HEK293 (cell line): ENCODE data around the gene SMIM24.
A peak's percentile ranks its signal among the peaks of the same experiment; 100 is the strongest.

Experiments used
- CTCF ChIA-PET: fragments of 350-600 bp; formaldehyde crosslinking; extraction: SDS; loops from one replicate; lab custom pipeline; 2021; ENCODE audit warnings: antibody characterized with exemption; lab: Yijun Ruan, JAX
- POLR2A ChIA-PET: fragments of 300-600 bp; formaldehyde crosslinking; extraction: SDS; loops from one replicate; lab custom pipeline; 2020; ENCODE audit warnings: antibody characterized with exemption, inconsistent platforms; lab: Yijun Ruan, JAX
- H3K27ac ChIP-seq: fragments of 200-500 bp; sonication (Bioruptor generic); 2 replicates; pipeline ENCODE4 v1.5.1; 2014; ENCODE audit warnings: low read depth, low read length, control low read depth, inconsistent platforms; ENCODE audit errors: extremely low read depth
- H3K36me3 ChIP-seq, 2 experiments: fragments of 200-500 bp in 1 of 2; sonication (Bioruptor generic) in 1 of 2; 1 replicate in 1 of 2; 2 replicates in 1 of 2; pipeline ENCODE4 v1.5.1; 2014 to 2017; ENCODE audit warnings: inconsistent platforms in 2 of 2, low read length in 2 of 2; ENCODE audit not compliant: control insufficient read depth in 2 of 2, insufficient read depth in 1 of 2
- H3K4me1 ChIP-seq: fragments of 200-500 bp; sonication (Bioruptor generic); 2 replicates; pipeline ENCODE4 v1.5.1; 2014; ENCODE audit warnings: mild to moderate bottlenecking, low read length, inconsistent platforms; ENCODE audit not compliant: control insufficient read depth, insufficient read depth
- H3K4me3 ChIP-seq: 2 replicates; pipeline ENCODE4 v1.5.1; 2011; ENCODE audit warnings: low read depth, mild to moderate bottlenecking, control low read depth, low read length, moderate library complexity
- H3K9me3 ChIP-seq: fragments of 200-500 bp; sonication (Bioruptor generic); 2 replicates; pipeline ENCODE4 v1.5.1; 2014; ENCODE audit warnings: low read depth, low read length, inconsistent platforms; ENCODE audit not compliant: control insufficient read depth, insufficient read depth
- EGR2 ChIP-seq: fragments of 450-650 bp; formaldehyde crosslinking; IDR thresholded peaks from 2 replicates; pipeline ENCODE4 v1.5.1; 2016; ENCODE audit warnings: low read depth, missing biosample characterization, missing genetic modification characterization
- GLI2 ChIP-seq: fragments of 450-650 bp; formaldehyde crosslinking; IDR thresholded peaks from 2 replicates; pipeline ENCODE4; 2017; ENCODE audit warnings: missing biosample characterization, missing genetic modification characterization, low read depth, borderline replicate concordance
- IKZF3 ChIP-seq: fragments of 450-650 bp; IDR thresholded peaks from 2 replicates; pipeline ENCODE4 v1.5.0; 2018; ENCODE audit warnings: missing biosample characterization, mild to moderate bottlenecking, missing genetic modification characterization, moderate library complexity
- KLF7 ChIP-seq: fragments of 450-650 bp; formaldehyde crosslinking; IDR thresholded peaks from 2 replicates; pipeline ENCODE4 v1.5.1; 2016; ENCODE audit warnings: missing biosample characterization, missing genetic modification characterization, borderline replicate concordance
- PRDM2 ChIP-seq: fragments of 450-650 bp; formaldehyde crosslinking; IDR thresholded peaks from 2 replicates; pipeline ENCODE4 v1.5.1; 2016; ENCODE audit warnings: missing biosample characterization, missing genetic modification characterization, borderline replicate concordance
- SP2 ChIP-seq: fragments of 450-650 bp; formaldehyde crosslinking; IDR thresholded peaks from 2 replicates; pipeline ENCODE4 v1.5.1; 2016; ENCODE audit warnings: missing biosample characterization, missing genetic modification characterization
- ZBTB10 ChIP-seq: fragments of 450-650 bp; formaldehyde crosslinking; IDR thresholded peaks from 2 replicates; pipeline ENCODE4 v1.5.1; 2016; ENCODE audit warnings: missing biosample characterization, missing genetic modification characterization
- ZBTB17 ChIP-seq: fragments of 450-650 bp; formaldehyde crosslinking; IDR thresholded peaks from 2 replicates; pipeline ENCODE4 v1.5.1; 2016; ENCODE audit warnings: missing biosample characterization, missing genetic modification characterization
- ZFHX2 ChIP-seq: fragments of 450-650 bp; formaldehyde crosslinking; conservative IDR thresholded peaks from 2 replicates; pipeline ENCODE4 v1.5.1; 2016; ENCODE audit warnings: missing biosample characterization, missing genetic modification characterization
- ZNF133 ChIP-seq: fragments of 450-650 bp; formaldehyde crosslinking; IDR thresholded peaks from 2 replicates; pipeline ENCODE4 v1.5.1; 2016; ENCODE audit warnings: missing biosample characterization, missing genetic modification characterization
- ZNF19 ChIP-seq: fragments of 450-650 bp; formaldehyde crosslinking; IDR thresholded peaks from 2 replicates; pipeline ENCODE4; 2016; ENCODE audit warnings: missing biosample characterization, missing genetic modification characterization, low read depth
- ZNF2 ChIP-seq: fragments of 450-650 bp; formaldehyde crosslinking; IDR thresholded peaks from 2 replicates; pipeline ENCODE4 v1.5.1; 2016; ENCODE audit warnings: missing biosample characterization, missing genetic modification characterization
- ZNF366 ChIP-seq: fragments of 450-650 bp; formaldehyde crosslinking; conservative IDR thresholded peaks from 2 replicates; pipeline ENCODE4 v1.5.1; 2016; ENCODE audit warnings: missing biosample characterization, missing genetic modification characterization
- ZNF423 ChIP-seq: fragments of 450-650 bp; formaldehyde crosslinking; IDR thresholded peaks from 2 replicates; pipeline ENCODE4 v1.5.1; 2016; ENCODE audit warnings: missing biosample characterization, missing genetic modification characterization
- ZNF48 ChIP-seq: fragments of 450-650 bp; formaldehyde crosslinking; IDR thresholded peaks from 2 replicates; pipeline ENCODE4 v1.5.1; 2016; ENCODE audit warnings: missing biosample characterization, missing genetic modification characterization
- ZNF544 ChIP-seq: fragments of 450-650 bp; formaldehyde crosslinking; IDR thresholded peaks from 2 replicates; pipeline ENCODE4 v1.5.0; 2017; ENCODE audit warnings: missing biosample characterization, missing genetic modification characterization
- ZNF549 ChIP-seq: fragments of 450-650 bp; IDR thresholded peaks from 2 replicates; pipeline ENCODE4 v1.5.1; 2018; ENCODE audit warnings: missing biosample characterization, missing genetic modification characterization, mild to moderate bottlenecking, inconsistent platforms, moderate library complexity
- ZNF561 ChIP-seq: fragments of 450-650 bp; IDR thresholded peaks from 2 replicates; pipeline ENCODE4 v1.5.1; 2018; ENCODE audit warnings: missing biosample characterization, missing genetic modification characterization, borderline replicate concordance
- ZNF645 ChIP-seq: fragments of 450-650 bp; formaldehyde crosslinking; IDR thresholded peaks from 2 replicates; pipeline ENCODE4; 2016; ENCODE audit warnings: missing biosample characterization, missing genetic modification characterization
- ZNF785 ChIP-seq: fragments of 450-650 bp; formaldehyde crosslinking; IDR thresholded peaks from 2 replicates; pipeline ENCODE4 v1.5.1; 2016; ENCODE audit warnings: missing biosample characterization, missing genetic modification characterization
- ZNF792 ChIP-seq: fragments of 450-650 bp; formaldehyde crosslinking; IDR thresholded peaks from 2 replicates; pipeline ENCODE4 v1.5.1; 2016; ENCODE audit warnings: missing biosample characterization, missing genetic modification characterization
- ZNF843 ChIP-seq: fragments of 450-650 bp; formaldehyde crosslinking; IDR thresholded peaks from 2 replicates; pipeline ENCODE4 v1.5.1; 2016; ENCODE audit warnings: missing biosample characterization, missing genetic modification characterization
- TF ChIP-seq, protein P1 (sequence below): fragments of 450-650 bp; formaldehyde crosslinking; IDR thresholded peaks from 2 replicates; pipeline ENCODE4 v1.5.1; 2017; ENCODE audit warnings: missing biosample characterization, missing genetic modification characterization
- TF ChIP-seq, protein P2 (sequence below): fragments of 450-650 bp; formaldehyde crosslinking; IDR thresholded peaks from 2 replicates; pipeline ENCODE4 v1.5.1; 2016; ENCODE audit warnings: missing biosample characterization, missing genetic modification characterization

The SMIM24 gene

GRCh38 chr19:3476830-3477229, 3.5 kb downstream of the SMIM24 start:
- Histone ChIP-seq H3K27ac (no peak overlapping the region), H3K4me1 (no peaks in the 10 kb centered on the region), H3K36me3 (no peaks in the 10 kb centered on the region), H3K4me3 (no peak overlapping the region), H3K9me3 (no peaks in the 10 kb centered on the region)
- CTCF ChIA-PET = interaction anchor here (0.7 kb wide), 1 partner anchor 151 kb away, joined by 3 read pairs; no protein-coding TSS in a partner anchor
- POLR2A ChIA-PET = no interaction called here
- TF ChIP-seq ZFHX2 (peak; percentile 96), ZBTB17 (tag by site-specific recombination) (peak; percentile 95), ZNF366 (tag by site-specific recombination) (peak; percentile 92), ZNF549 (tag by site-specific recombination) (no peak), ZNF843 (tag by site-specific recombination) (no peak), KLF7 (no peak), SP2 (tag by site-specific recombination) (0 out of 2 replicates have a peak, but pooled peaks have one; percentile 10), PRDM2 (no peak), ZNF133 (no peak), GLI2 (no peak), ZNF19 (tag by site-specific recombination) (no peak), ZNF2 (no peak), ZNF544 (no peak), ZNF645 (tag by site-specific recombination) (no peak), ZNF785 (tag by site-specific recombination) (0 out of 2 replicates have a peak, but pooled peaks have one; percentile 12), ZBTB10 (no peak), ZNF423 (tag by site-specific recombination) (no peak), IKZF3 (tag by site-specific recombination) (no peak), ZNF561 (tag by site-specific recombination) (no peak), EGR2 (tag by site-specific recombination) (peak; percentile 98), ZNF792 (tag by site-specific recombination) (no peak), ZNF48 (tag by site-specific recombination) (no peak)
- TF ChIP-seq, protein P1, sequence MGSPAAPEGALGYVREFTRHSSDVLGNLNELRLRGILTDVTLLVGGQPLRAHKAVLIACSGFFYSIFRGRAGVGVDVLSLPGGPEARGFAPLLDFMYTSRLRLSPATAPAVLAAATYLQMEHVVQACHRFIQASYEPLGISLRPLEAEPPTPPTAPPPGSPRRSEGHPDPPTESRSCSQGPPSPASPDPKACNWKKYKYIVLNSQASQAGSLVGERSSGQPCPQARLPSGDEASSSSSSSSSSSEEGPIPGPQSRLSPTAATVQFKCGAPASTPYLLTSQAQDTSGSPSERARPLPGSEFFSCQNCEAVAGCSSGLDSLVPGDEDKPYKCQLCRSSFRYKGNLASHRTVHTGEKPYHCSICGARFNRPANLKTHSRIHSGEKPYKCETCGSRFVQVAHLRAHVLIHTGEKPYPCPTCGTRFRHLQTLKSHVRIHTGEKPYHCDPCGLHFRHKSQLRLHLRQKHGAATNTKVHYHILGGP = no peak
- TF ChIP-seq, protein P2, sequence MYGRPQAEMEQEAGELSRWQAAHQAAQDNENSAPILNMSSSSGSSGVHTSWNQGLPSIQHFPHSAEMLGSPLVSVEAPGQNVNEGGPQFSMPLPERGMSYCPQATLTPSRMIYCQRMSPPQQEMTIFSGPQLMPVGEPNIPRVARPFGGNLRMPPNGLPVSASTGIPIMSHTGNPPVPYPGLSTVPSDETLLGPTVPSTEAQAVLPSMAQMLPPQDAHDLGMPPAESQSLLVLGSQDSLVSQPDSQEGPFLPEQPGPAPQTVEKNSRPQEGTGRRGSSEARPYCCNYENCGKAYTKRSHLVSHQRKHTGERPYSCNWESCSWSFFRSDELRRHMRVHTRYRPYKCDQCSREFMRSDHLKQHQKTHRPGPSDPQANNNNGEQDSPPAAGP = no peak
